ENCODE data around the gene AP2A1.

GRCh38 chr19:49799271-49799797 lies 32.5 kb downstream of the AP2A1 start:
- TF ChIP-seq ZNF274 (IDR thresholded peaks at IDR 0.05; ENCODE audit: low read depth, low read length) (no peak), YY1 (IDR thresholded peaks at IDR 0.05; ENCODE audit: insufficient read depth, insufficient read length) (no peak)
